Upper lobe of left lung (tissue), 4 donors: ENCODE measurements around the gene HAVCR2.

Experiments used
- CTCF ChIP-seq, 6 experiments: fragments of 450-650 bp in 4 of 6; fragments of 200-600 bp in 2 of 6; sonication (generic) in 2 of 6; IDR thresholded peaks; one replicate each; pipeline ENCODE4 v1.5.1; 2016 to 2019; ENCODE audit warnings: antibody characterized with exemption in 6 of 6
- EP300 ChIP-seq, 4 donors: sonication (generic); formaldehyde crosslinking; IDR thresholded peaks; one replicate each; pipeline ENCODE4 v1.5.1; 2017; ENCODE audit warnings: antibody characterized with exemption in 4 of 4, control low read depth in 2 of 4
- POLR2A ChIP-seq, 4 donors: fragments of 450-650 bp; IDR thresholded peaks; one replicate each; pipeline ENCODE4 v1.5.1; 2016 to 2017; ENCODE audit warnings: antibody characterized with exemption in 4 of 4, mild to moderate bottlenecking in 2 of 4
- POLR2AphosphoS5 ChIP-seq, 2 donors: sonication (generic); formaldehyde crosslinking; IDR thresholded peaks; one replicate each; pipeline ENCODE4 v1.5.1; 2017; ENCODE audit warnings: antibody characterized with exemption in 2 of 2

GRCh38 chr5:157115502-157115901, 6.7 kb upstream of the HAVCR2 start:
- TF ChIP-seq POLR2AphosphoS5 (IDR thresholded peaks at IDR 0.05) = no peak
- TF ChIP-seq CTCF (IDR thresholded peaks at IDR 0.05) = no peak
- TF ChIP-seq POLR2A (IDR thresholded peaks at IDR 0.05) = no peak
- no peak for TF ChIP-seq EP300 (IDR thresholded peaks at IDR 0.05)
